HL-60 (cell line): ENCODE results near the gene STX10.
A peak's percentile ranks its signal among the peaks of the same experiment; 100 is the strongest.

Experiments
- POLR2AphosphoS5 ChIP-seq: IDR thresholded peaks from 2 replicates; pipeline ENCODE4 v1.6.1; 2012; ENCODE audit warnings: low read depth
- TF ChIP-seq, protein P1 (sequence below): IDR thresholded peaks from 2 replicates; pipeline ENCODE4 v1.6.1; 2012; ENCODE audit warnings: low read depth; ENCODE audit not compliant: insufficient replicate concordance
- TF ChIP-seq, protein P2 (sequence below): IDR thresholded peaks from one replicate; pipeline ENCODE4 v1.5.1; 2011; ENCODE audit warnings: low read length, control low read depth, inconsistent platforms; ENCODE audit not compliant: insufficient read depth

DNA sequence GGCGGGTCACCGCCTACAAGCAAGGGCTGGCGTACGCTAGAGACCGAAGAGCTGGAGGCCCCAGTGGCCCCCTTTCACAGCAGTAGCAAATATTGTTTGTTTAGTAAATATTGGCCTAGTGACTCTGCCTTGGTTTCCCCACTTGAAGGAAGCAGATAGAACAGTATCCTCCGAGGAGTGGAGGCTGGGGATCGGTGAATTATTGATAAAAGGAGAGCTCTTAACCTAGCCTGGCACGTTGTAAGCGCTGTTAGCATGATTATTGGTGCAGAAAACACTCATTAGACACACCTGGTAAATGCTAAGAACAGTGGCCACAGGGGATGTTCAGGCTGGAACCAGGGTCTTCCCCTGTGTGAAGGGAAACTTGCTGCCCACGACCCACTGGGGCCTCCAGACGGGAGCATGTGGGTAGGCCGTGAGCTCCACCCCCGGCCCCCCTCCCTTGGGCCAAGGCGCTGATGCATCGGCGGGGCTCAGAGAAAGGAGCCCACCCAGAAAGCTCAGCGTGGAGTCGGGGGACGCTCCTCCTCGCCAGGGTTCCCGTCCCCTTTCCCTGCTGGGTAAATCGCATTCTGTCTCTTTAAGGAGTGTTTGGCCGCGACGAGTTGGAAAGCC lies 2.3 kb upstream of the STX10 start:
- TF ChIP-seq, protein P1, sequence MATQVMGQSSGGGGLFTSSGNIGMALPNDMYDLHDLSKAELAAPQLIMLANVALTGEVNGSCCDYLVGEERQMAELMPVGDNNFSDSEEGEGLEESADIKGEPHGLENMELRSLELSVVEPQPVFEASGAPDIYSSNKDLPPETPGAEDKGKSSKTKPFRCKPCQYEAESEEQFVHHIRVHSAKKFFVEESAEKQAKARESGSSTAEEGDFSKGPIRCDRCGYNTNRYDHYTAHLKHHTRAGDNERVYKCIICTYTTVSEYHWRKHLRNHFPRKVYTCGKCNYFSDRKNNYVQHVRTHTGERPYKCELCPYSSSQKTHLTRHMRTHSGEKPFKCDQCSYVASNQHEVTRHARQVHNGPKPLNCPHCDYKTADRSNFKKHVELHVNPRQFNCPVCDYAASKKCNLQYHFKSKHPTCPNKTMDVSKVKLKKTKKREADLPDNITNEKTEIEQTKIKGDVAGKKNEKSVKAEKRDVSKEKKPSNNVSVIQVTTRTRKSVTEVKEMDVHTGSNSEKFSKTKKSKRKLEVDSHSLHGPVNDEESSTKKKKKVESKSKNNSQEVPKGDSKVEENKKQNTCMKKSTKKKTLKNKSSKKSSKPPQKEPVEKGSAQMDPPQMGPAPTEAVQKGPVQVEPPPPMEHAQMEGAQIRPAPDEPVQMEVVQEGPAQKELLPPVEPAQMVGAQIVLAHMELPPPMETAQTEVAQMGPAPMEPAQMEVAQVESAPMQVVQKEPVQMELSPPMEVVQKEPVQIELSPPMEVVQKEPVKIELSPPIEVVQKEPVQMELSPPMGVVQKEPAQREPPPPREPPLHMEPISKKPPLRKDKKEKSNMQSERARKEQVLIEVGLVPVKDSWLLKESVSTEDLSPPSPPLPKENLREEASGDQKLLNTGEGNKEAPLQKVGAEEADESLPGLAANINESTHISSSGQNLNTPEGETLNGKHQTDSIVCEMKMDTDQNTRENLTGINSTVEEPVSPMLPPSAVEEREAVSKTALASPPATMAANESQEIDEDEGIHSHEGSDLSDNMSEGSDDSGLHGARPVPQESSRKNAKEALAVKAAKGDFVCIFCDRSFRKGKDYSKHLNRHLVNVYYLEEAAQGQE: peak; percentile 0
- TF ChIP-seq POLR2AphosphoS5: no peak
- TF ChIP-seq, protein P2, sequence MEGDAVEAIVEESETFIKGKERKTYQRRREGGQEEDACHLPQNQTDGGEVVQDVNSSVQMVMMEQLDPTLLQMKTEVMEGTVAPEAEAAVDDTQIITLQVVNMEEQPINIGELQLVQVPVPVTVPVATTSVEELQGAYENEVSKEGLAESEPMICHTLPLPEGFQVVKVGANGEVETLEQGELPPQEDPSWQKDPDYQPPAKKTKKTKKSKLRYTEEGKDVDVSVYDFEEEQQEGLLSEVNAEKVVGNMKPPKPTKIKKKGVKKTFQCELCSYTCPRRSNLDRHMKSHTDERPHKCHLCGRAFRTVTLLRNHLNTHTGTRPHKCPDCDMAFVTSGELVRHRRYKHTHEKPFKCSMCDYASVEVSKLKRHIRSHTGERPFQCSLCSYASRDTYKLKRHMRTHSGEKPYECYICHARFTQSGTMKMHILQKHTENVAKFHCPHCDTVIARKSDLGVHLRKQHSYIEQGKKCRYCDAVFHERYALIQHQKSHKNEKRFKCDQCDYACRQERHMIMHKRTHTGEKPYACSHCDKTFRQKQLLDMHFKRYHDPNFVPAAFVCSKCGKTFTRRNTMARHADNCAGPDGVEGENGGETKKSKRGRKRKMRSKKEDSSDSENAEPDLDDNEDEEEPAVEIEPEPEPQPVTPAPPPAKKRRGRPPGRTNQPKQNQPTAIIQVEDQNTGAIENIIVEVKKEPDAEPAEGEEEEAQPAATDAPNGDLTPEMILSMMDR: no peak
